ENCODE data around the gene CTNND2.

CTNND2 gene

GRCh38 chr5:11777096-11777495 is 127.2 kb downstream of the CTNND2 start:
- no peak for DNase-seq

- DNase-seq: no peak
Observed at GRCh38 chr5:11770310-11770709, 133.9 kb downstream of the CTNND2 start.

- DNase-seq: no peak
Observed at GRCh38 chr5:11760934-11761603, 143.2 kb downstream of the CTNND2 start.

- DNase-seq: no peak
Observed at GRCh38 chr5:11758321-11758720, 145.9 kb downstream of the CTNND2 start.

- DNase-seq: no peak
Observed at GRCh38 chr5:11757661-11758060, 146.6 kb downstream of the CTNND2 start.

GRCh38 chr5:11737010-11737409 is 167.2 kb downstream of the CTNND2 start:
- no peak for DNase-seq

- DNase-seq: no peak
Observed at GRCh38 chr5:11734369-11734768, 169.9 kb downstream of the CTNND2 start.

- no peak for DNase-seq
Observed at GRCh38 chr5:11733840-11734192, 170.4 kb downstream of the CTNND2 start.

GRCh38 chr5:11733185-11733839 is 170.9 kb downstream of the CTNND2 start:
- no peak for DNase-seq

- no peak for DNase-seq
Observed at GRCh38 chr5:11724940-11725339, 179.3 kb downstream of the CTNND2 start.

- no peak for DNase-seq
Observed at GRCh38 chr5:11719888-11720481, 184.3 kb downstream of the CTNND2 start.

- no peak for DNase-seq
Observed at GRCh38 chr5:11715461-11716196, 188.6 kb downstream of the CTNND2 start.

- DNase-seq: no peak
Observed at GRCh38 chr5:11711932-11712331, 192.3 kb downstream of the CTNND2 start.

GRCh38 chr5:11709021-11709420 is 195.2 kb downstream of the CTNND2 start:
- no peak for DNase-seq

- no peak for DNase-seq
Observed at GRCh38 chr5:11704916-11705315, 199.3 kb downstream of the CTNND2 start.

GRCh38 chr5:11700391-11700790 is 203.9 kb downstream of the CTNND2 start:
- no peak for DNase-seq

- no peak for DNase-seq
Observed at GRCh38 chr5:11692636-11693035, 211.6 kb downstream of the CTNND2 start.

GRCh38 chr5:11687498-11687897 is 216.7 kb downstream of the CTNND2 start:
- no peak for DNase-seq

GRCh38 chr5:11684607-11685006 is 219.6 kb downstream of the CTNND2 start:
- no peak for DNase-seq

- no peak for DNase-seq
Observed at GRCh38 chr5:11683666-11684065, 220.6 kb downstream of the CTNND2 start.

GRCh38 chr5:11681796-11682195 is 222.4 kb downstream of the CTNND2 start:
- no peak for DNase-seq

GRCh38 chr5:11679676-11680075 is 224.6 kb downstream of the CTNND2 start:
- no peak for DNase-seq

GRCh38 chr5:11675184-11675583 is 229.1 kb downstream of the CTNND2 start:
- DNase-seq: no peak
